C4-2B (cell line): ENCODE data around the gene TICRR.

Experiments used
- ZFX ChIP-seq: fragments of 450-650 bp; IDR thresholded peaks from 2 replicates; pipeline ENCODE4 v1.6.1; 2017
- TF ChIP-seq, protein P1 (sequence below): fragments of 450-650 bp; conservative IDR thresholded peaks from 2 replicates; pipeline ENCODE4 v1.5.1; 2017; ENCODE audit warnings: mild to moderate bottlenecking

DNA sequence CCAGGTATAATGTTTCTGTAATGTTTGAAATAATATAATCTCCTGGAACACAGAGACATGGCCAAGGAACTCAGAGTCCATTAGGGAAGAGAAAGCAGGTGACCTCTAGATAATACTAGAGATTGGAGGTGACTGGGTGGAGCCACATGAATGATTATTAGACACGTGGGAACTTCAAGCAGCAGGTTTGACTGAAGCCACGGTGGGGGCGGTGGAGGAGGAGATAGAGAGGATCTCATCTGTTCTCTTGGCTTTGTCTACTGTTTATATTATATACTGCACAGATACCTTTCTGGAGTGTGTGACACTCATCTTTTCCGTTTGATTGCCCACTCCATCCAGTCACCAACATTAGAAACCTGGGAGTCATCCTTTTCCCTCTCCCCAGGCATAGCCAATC, 46.3 kb downstream of the TICRR start:
- TF ChIP-seq, protein P1, sequence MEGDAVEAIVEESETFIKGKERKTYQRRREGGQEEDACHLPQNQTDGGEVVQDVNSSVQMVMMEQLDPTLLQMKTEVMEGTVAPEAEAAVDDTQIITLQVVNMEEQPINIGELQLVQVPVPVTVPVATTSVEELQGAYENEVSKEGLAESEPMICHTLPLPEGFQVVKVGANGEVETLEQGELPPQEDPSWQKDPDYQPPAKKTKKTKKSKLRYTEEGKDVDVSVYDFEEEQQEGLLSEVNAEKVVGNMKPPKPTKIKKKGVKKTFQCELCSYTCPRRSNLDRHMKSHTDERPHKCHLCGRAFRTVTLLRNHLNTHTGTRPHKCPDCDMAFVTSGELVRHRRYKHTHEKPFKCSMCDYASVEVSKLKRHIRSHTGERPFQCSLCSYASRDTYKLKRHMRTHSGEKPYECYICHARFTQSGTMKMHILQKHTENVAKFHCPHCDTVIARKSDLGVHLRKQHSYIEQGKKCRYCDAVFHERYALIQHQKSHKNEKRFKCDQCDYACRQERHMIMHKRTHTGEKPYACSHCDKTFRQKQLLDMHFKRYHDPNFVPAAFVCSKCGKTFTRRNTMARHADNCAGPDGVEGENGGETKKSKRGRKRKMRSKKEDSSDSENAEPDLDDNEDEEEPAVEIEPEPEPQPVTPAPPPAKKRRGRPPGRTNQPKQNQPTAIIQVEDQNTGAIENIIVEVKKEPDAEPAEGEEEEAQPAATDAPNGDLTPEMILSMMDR = no peak
- no peak for TF ChIP-seq ZFX
